ENCODE data around the gene ADAM10. TPM values are rescaled to one million over a fixed set of nuclear protein-coding genes. Genes with fewer than 3 reads are reported as not detected.

ADAM10 gene
- total RNA-seq, 2 experiments from 2014 or later, result 61.9 to 103 TPM

DNA sequence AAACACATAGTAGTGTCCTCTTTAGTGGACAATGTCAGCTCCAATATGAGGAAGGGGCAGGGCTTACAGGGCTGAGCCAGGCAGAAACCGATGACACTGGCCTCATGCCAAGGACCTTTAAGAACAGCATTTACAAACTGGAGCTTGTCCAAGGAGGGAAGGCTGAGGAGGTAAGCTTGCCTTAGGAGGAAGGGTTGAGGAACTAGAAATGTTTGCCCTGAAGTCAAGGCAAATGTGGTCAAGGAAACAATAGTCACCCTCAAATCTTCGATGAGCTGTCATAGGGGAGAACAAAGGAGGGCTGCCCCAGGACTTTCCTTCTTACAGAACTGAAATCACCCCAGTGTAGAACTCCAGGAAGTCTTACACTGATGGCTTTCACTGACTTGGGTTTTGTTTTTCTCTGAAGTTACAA is 181.3 kb downstream of the ADAM10 start:
- H2AFZ ChIP-seq (ENCODE audit: low read length), result 0 out of 2 replicates have a peak overlapping the region, but pooled peaks have one; percentile 27
- CTCF ChIA-PET (ENCODE audit: unreplicated experiment), result no interaction called here
- no peak for DNase-seq (ENCODE audit: low spot score)

DNA sequence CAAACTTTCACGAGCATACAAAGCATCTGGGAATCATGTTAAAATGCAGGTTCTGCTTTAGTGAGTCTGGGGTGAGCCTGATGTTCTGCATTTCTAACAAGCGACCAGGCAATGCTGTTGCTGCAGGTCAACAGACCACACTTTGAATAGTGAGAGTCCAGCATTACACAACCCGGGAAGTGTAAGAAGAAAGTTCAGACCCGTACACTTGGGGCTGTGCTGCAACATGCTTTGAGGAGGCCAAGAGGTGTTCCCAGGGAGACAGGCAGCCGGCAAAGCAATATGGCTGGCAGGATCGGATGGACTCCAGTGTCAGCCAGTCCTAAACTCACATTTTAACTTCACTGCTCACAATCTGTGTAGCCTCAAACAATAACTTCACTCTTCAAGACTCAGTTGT is 183.5 kb downstream of the ADAM10 start:
- DNase-seq (ENCODE audit: low spot score), result no peak
- ChIA-PET CTCF (ENCODE audit: unreplicated experiment) (no interaction called here), POLR2A (no interaction called here)
- no peak overlapping the region for H3K4me2 ChIP-seq (ENCODE audit: low read length)
- no peak overlapping the region for H2AFZ ChIP-seq (ENCODE audit: low read length)
- no peaks in the 10 kb centered on the region for H3K9me3 ChIP-seq (ENCODE audit: low read length)
- no peak overlapping the region for H3K4me3 ChIP-seq (ENCODE audit: low read depth, low read length, poor library complexity, severe bottlenecking)
- H4K20me1 ChIP-seq (ENCODE audit: insufficient read depth, low read length), result no peaks in the 10 kb centered on the region
- H3K36me3 ChIP-seq (ENCODE audit: insufficient read depth, low read length), result no peaks in the 10 kb centered on the region
- no TSS peak for BruUV-seq (replicated peaks)
- intact Hi-C loops (cut with micrococcal nuclease; ENCODE audit: unreplicated experiment), result no loop called here
- H3K27ac ChIP-seq (ENCODE audit: low read depth, low read length, poor library complexity, severe bottlenecking), result no peak overlapping the region
- no peaks in the 10 kb centered on the region for H3K79me2 ChIP-seq (ENCODE audit: insufficient read depth, low read depth, low read length)
- H3K9me2 ChIP-seq (ENCODE audit: insufficient read depth, low read length), result no peaks in the 10 kb centered on the region
- TF ChIP-seq EZH2phosphoT487 (IDR thresholded peaks at IDR 0.05; ENCODE audit: borderline replicate concordance, low read depth, low read length), result no peak
- TF ChIP-seq, protein P1, sequence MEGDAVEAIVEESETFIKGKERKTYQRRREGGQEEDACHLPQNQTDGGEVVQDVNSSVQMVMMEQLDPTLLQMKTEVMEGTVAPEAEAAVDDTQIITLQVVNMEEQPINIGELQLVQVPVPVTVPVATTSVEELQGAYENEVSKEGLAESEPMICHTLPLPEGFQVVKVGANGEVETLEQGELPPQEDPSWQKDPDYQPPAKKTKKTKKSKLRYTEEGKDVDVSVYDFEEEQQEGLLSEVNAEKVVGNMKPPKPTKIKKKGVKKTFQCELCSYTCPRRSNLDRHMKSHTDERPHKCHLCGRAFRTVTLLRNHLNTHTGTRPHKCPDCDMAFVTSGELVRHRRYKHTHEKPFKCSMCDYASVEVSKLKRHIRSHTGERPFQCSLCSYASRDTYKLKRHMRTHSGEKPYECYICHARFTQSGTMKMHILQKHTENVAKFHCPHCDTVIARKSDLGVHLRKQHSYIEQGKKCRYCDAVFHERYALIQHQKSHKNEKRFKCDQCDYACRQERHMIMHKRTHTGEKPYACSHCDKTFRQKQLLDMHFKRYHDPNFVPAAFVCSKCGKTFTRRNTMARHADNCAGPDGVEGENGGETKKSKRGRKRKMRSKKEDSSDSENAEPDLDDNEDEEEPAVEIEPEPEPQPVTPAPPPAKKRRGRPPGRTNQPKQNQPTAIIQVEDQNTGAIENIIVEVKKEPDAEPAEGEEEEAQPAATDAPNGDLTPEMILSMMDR (conservative IDR thresholded peaks at IDR 0.05; ENCODE audit: low read length), result no peak
- H3K4me1 ChIP-seq (ENCODE audit: insufficient read depth, low read length, poor library complexity, severe bottlenecking), result no peaks in the 10 kb centered on the region

More for the DNA sequence above, 181.3 kb downstream of the ADAM10 start:
- no peak overlapping the region for H3K4me3 ChIP-seq (ENCODE audit: low read depth, low read length, poor library complexity, severe bottlenecking)
- H3K27ac ChIP-seq (ENCODE audit: low read depth, low read length, poor library complexity, severe bottlenecking), result no peak overlapping the region
- TF ChIP-seq, protein P1 (conservative IDR thresholded peaks at IDR 0.05; ENCODE audit: low read length), result no peak
- no peak for TF ChIP-seq EZH2phosphoT487 (IDR thresholded peaks at IDR 0.05; ENCODE audit: borderline replicate concordance, low read depth, low read length)
- no peak overlapping the region for H3K4me2 ChIP-seq (ENCODE audit: low read length)
- no peaks in the 10 kb centered on the region for H3K9me2 ChIP-seq (ENCODE audit: insufficient read depth, low read length)
- no peaks in the 10 kb centered on the region for H3K4me1 ChIP-seq (ENCODE audit: insufficient read depth, low read length, poor library complexity, severe bottlenecking)
- no peaks in the 10 kb centered on the region for H3K36me3 ChIP-seq (ENCODE audit: insufficient read depth, low read length)
- no TSS peak for BruUV-seq (replicated peaks)
- H4K20me1 ChIP-seq (ENCODE audit: insufficient read depth, low read length), result no peaks in the 10 kb centered on the region
- no peaks in the 10 kb centered on the region for H3K9me3 ChIP-seq (ENCODE audit: low read length)
- POLR2A ChIA-PET, result interaction anchor here (1.4 kb wide), 1 partner anchor 8 kb away, joined by 4 read pairs; no protein-coding TSS in a partner anchor
- no peaks in the 10 kb centered on the region for H3K79me2 ChIP-seq (ENCODE audit: insufficient read depth, low read depth, low read length)
- intact Hi-C loops (cut with micrococcal nuclease; ENCODE audit: unreplicated experiment), result no loop called here

DNA sequence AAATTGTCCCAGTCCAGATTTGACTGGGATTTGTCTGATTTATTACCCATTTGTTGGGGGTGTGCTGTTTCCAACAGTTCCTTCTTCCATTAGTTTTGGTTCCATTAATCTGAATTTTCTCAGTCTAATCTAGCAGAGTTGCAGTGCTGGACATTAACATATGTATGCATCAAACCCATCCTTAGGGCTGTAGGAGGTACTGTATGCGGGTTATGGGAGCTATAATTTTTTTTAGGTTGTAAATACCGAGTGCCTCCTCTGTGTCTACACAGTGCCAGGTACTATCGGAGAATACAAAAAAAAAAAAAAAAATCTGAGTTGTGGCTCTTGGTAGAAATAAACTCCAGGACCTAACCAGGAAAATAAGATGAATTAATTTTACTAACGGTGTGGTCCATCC is 183.9 kb downstream of the ADAM10 start:
- no peak for TF ChIP-seq EZH2phosphoT487 (IDR thresholded peaks at IDR 0.05; ENCODE audit: borderline replicate concordance, low read depth, low read length)
- TF ChIP-seq, protein P1 (conservative IDR thresholded peaks at IDR 0.05; ENCODE audit: low read length), result no peak
- no peak overlapping the region for H3K4me2 ChIP-seq (ENCODE audit: low read length)
- no peaks in the 10 kb centered on the region for H3K9me3 ChIP-seq (ENCODE audit: low read length)
- H3K9me2 ChIP-seq (ENCODE audit: insufficient read depth, low read length), result no peaks in the 10 kb centered on the region
- H3K4me3 ChIP-seq (ENCODE audit: low read depth, low read length, poor library complexity, severe bottlenecking), result no peak overlapping the region
- H3K36me3 ChIP-seq (ENCODE audit: insufficient read depth, low read length), result no peaks in the 10 kb centered on the region
- no peak overlapping the region for H3K27ac ChIP-seq (ENCODE audit: low read depth, low read length, poor library complexity, severe bottlenecking)
- no peak overlapping the region for H2AFZ ChIP-seq (ENCODE audit: low read length)
- H4K20me1 ChIP-seq (ENCODE audit: insufficient read depth, low read length), result no peaks in the 10 kb centered on the region
- BruUV-seq (replicated peaks), result no TSS peak
- H3K4me1 ChIP-seq (ENCODE audit: insufficient read depth, low read length, poor library complexity, severe bottlenecking), result no peaks in the 10 kb centered on the region
- POLR2A ChIA-PET, result interaction anchor here (0.7 kb wide), 1 partner anchor 236 kb away, joined by 4 read pairs; no protein-coding TSS in a partner anchor
- intact Hi-C loops (cut with micrococcal nuclease; ENCODE audit: unreplicated experiment), result no loop called here
- H3K79me2 ChIP-seq (ENCODE audit: insufficient read depth, low read depth, low read length), result no peaks in the 10 kb centered on the region
- CTCF ChIA-PET (ENCODE audit: unreplicated experiment), result no interaction called here
- no peak for DNase-seq (ENCODE audit: low spot score)
